Left lung (tissue), 10 donors: Measurements from ENCODE around the gene LY6G5C. TPM values are rescaled to one million over a fixed set of nuclear protein-coding genes. Genes with fewer than 3 reads are reported as not detected.

Experiments
- ATAC-seq: fragments of 200-7000 bp; cut with Tn5 transposase; one replicate; pipeline ENCODE4 v1.9.1; 2020; ENCODE audit warnings: moderate library complexity
- DNase-seq, 4 donors: peaks; one replicate each; pipeline ENCODE4 v3.0.0-alpha.2; 2013 to 2020
- H3K27ac ChIP-seq, 2 donors: fragments of 200-600 bp; sonication (generic) in 1 of 2; one replicate each; pipeline versions ENCODE4 v1.5.0 to v1.8.0; 2020 to 2021
- H3K27me3 ChIP-seq, 2 donors: fragments of 200-600 bp; sonication (generic) in 1 of 2; one replicate each; pipeline versions ENCODE4 v1.5.0 to v1.8.0; 2020 to 2021
- H3K36me3 ChIP-seq, 2 donors: fragments of 200-600 bp; sonication (generic) in 1 of 2; one replicate each; pipeline versions ENCODE4 v1.5.0 to v1.8.0; 2020 to 2021
- H3K4me1 ChIP-seq, 2 donors: fragments of 200-600 bp; one replicate each; pipeline ENCODE4 v1.8.0; 2021
- H3K4me3 ChIP-seq, 2 donors: fragments of 200-600 bp; sonication (generic) in 1 of 2; one replicate each; pipeline versions ENCODE4 v1.5.0 to v1.8.0; 2020 to 2021; ENCODE audit warnings: mild to moderate bottlenecking in 1 of 2
- H3K9me3 ChIP-seq, 2 donors: fragments of 200-600 bp; sonication (generic) in 1 of 2; one replicate each; pipeline versions ENCODE4 v1.5.0 to v1.8.0; 2020 to 2021
- CTCF ChIP-seq, 2 donors: fragments of 200-600 bp; sonication (generic) in 1 of 2; IDR thresholded peaks; one replicate each; pipeline versions ENCODE4 v1.5.0 to v1.8.0; 2021; ENCODE audit warnings: antibody characterized with exemption in 2 of 2
- intact Hi-C, 2 donors: fragments of 100-400 bp; cut with DNase I; formaldehyde crosslinking; loops; one replicate each; pipeline versions ENCODE4 v1.11.2 to v1.14.2; 2022
- polyA plus RNA-seq, 6 donors: library from polyadenylated mRNA; unstranded; fragments of 120-200 nt; gene quantifications; one replicate each; pipeline ENCODE4 v1.2.1, GENCODE V29; 2013; ENCODE audit not compliant: insufficient read length in 6 of 6
- total RNA-seq, 2 donors: library from RNA; stranded (reverse); fragmentation: NEBNext Ultra II Directional; extraction: Animal tissue kit (Norgen Biotek cat#: 25700); gene quantifications; one replicate each; pipeline ENCODE4 v1.2.1, GENCODE V29; 2021
- donor health status: DM: no; HTN: yes; CAD: no.
- donor health status: DM: no; HTN: no; CAD: no.

Gene LY6G5C
- total and polyA plus RNA-seq, 8 donors, result 2.9 to 6.3 (median 3.7) TPM

GRCh38 chr6:31677955-31678354, 2.9 kb downstream of the LY6G5C start:
- Histone ChIP-seq H3K4me1 (peaks cover 5 to 19% of the 10 kb centered on the region in 2 donors), H3K9me3 (no peaks in the 10 kb centered on the region), H3K27me3 (no peaks in the 10 kb centered on the region), H3K4me3 (no peak overlapping the region), H3K36me3 (peaks cover 0 to 12% of the 10 kb centered on the region in 2 donors), H3K27ac (no peak overlapping the region)
- TF ChIP-seq CTCF (IDR thresholded peaks at IDR 0.05), result no peak
- DNase-seq (no peak), ATAC-seq (no peak)
- intact Hi-C loops, result loop anchor here in 1 of 2 donors (10.0 kb wide), 2 partner anchors 187 to 277 kb away; partner anchors contain the start of genes NELFE, NEU1 and SKIC2

GRCh38 chr6:31676904-31677303, 4.0 kb downstream of the LY6G5C start:
- no peak overlapping the region for H3K4me3 ChIP-seq
- H3K27ac ChIP-seq, result no peak overlapping the region
- DNase-seq, result no peak
- no peak for ATAC-seq
- intact Hi-C loops, result loop anchor here in 1 of 2 donors (10.0 kb wide), 2 partner anchors 188 to 278 kb away; partner anchors contain the start of genes NELFE, NEU1 and SKIC2
- no peaks in the 10 kb centered on the region for H3K27me3 ChIP-seq
- H3K36me3 ChIP-seq, result peaks cover 0 to 22% of the 10 kb centered on the region in 2 donors
- H3K4me1 ChIP-seq, result peaks cover 5 to 18% of the 10 kb centered on the region in 2 donors
- no peaks in the 10 kb centered on the region for H3K9me3 ChIP-seq
- no peak for TF ChIP-seq CTCF (IDR thresholded peaks at IDR 0.05)

- intact Hi-C loops, result loop anchor here in 1 of 2 donors (10.0 kb wide), 2 partner anchors 188 to 278 kb away; partner anchors contain the start of genes NELFE, NEU1 and SKIC2
- Histone ChIP-seq H3K27me3 (no peaks in the 10 kb centered on the region), H3K9me3 (no peaks in the 10 kb centered on the region), H3K4me1 (peaks cover 5 to 13% of the 10 kb centered on the region in 2 donors), H3K27ac (no peak overlapping the region), H3K36me3 (peaks cover 0 to 27% of the 10 kb centered on the region in 2 donors), H3K4me3 (no peak overlapping the region)
- TF ChIP-seq CTCF (IDR thresholded peaks at IDR 0.05), result no peak
- ATAC-seq (no peak), DNase-seq (no peak)
Measured at GRCh38 chr6:31676322-31676903, 4.5 kb downstream of the LY6G5C start.

GRCh38 chr6:31669676-31670075, 11.2 kb downstream of the LY6G5C start, which contains the start of gene LY6G5B:
LY6G5B (plus strand) TSS chr6:31669976; CDS start chr6:31670951, 975 bp downstream.
- Histone ChIP-seq H3K4me1 (peaks cover 6 to 24% of the 10 kb centered on the region in 2 donors), H3K27me3 (no peaks in the 10 kb centered on the region), H3K36me3 (peaks cover 0 to 73% of the 10 kb centered on the region in 2 donors), H3K27ac (no peak within 1 kb of the TSS), H3K4me3 (no peak within 1 kb of the TSS), H3K9me3 (no peaks in the 10 kb centered on the region)
- ATAC-seq (no peak), DNase-seq (no peak)
- no peak for TF ChIP-seq CTCF (IDR thresholded peaks at IDR 0.05)
- intact Hi-C loops, result loop anchor here in 1 of 2 donors (10.0 kb wide), 2 partner anchors 195 to 285 kb away; partner anchors contain the start of genes NELFE, NEU1 and SKIC2

- no peaks in the 10 kb centered on the region for H3K9me3 ChIP-seq
- peak overlapping the region; percentile 57 to 66 for H3K4me3 ChIP-seq
- peaks cover 19 to 51% of the 10 kb centered on the region in 2 donors for H3K4me1 ChIP-seq
- no peak for TF ChIP-seq CTCF (IDR thresholded peaks at IDR 0.05)
- intact Hi-C loops, result no loop called here
- H3K27me3 ChIP-seq, result no peaks in the 10 kb centered on the region
- H3K36me3 ChIP-seq, result peaks cover 0 to 69% of the 10 kb centered on the region in 2 donors
- peak overlapping the region; percentile 93 to 94 for H3K27ac ChIP-seq
- ATAC-seq, result no peak
- no peak for DNase-seq
Measured at GRCh38 chr6:31666337-31666965, 14.4 kb downstream of the LY6G5C start.
